Measurements from ENCODE around the gene VDAC1. TPM values are rescaled to one million over a fixed set of nuclear protein-coding genes. Genes with fewer than 3 reads are reported as not detected.

Gene VDAC1
- total and polyA plus RNA-seq, 2 donors from 2014 or later: 148 to 285 TPM

DNA sequence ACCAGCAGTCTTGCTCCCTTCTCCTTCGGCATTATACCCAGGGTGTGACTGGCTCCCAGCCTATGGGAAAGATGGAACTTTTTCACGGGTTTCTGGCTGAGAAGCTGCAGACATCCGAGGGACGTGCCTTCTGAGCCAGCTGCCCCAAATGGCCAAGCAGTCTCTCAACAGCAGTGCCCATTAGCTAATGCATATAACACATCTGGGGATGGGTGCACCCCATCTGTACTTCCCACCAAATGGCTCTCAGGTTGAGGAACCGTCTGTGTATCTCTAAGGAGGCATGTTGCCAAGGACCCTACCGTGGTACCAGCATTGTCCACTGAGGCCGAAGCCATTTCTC is 61.3 kb downstream of the VDAC1 start:
- Histone ChIP-seq H3K36me3 (ENCODE audit: control insufficient read depth in 2 of 3, insufficient read depth in 3 of 3, low read length in 3 of 3) (no peaks in the 10 kb centered on the region), H3K9ac (ENCODE audit: low read length in 3 of 3) (no peak overlapping the region), H3K4me1 (ENCODE audit: control insufficient read depth in 2 of 3, insufficient read depth in 2 of 3, low read depth in 1 of 3, low read length in 3 of 3) (peaks cover 2 to 41% (median 10%) of the 10 kb centered on the region in 3 donors), H3K4me3 (ENCODE audit: low read length in 3 of 3) (no peak overlapping the region), H3K27ac (ENCODE audit: low read depth in 2 of 2, low read length in 2 of 2) (no peak overlapping the region), H3K9me3 (ENCODE audit: control insufficient read depth in 2 of 3, insufficient read depth in 1 of 3, low read length in 3 of 3) (no peaks in the 10 kb centered on the region), H3K27me3 (ENCODE audit: control insufficient read depth, insufficient read depth, low read length) (peaks cover 2% of the 10 kb centered on the region)
- DNase-seq (no peak), FAIRE-seq (no peak)
- TF ChIP-seq, protein P1, sequence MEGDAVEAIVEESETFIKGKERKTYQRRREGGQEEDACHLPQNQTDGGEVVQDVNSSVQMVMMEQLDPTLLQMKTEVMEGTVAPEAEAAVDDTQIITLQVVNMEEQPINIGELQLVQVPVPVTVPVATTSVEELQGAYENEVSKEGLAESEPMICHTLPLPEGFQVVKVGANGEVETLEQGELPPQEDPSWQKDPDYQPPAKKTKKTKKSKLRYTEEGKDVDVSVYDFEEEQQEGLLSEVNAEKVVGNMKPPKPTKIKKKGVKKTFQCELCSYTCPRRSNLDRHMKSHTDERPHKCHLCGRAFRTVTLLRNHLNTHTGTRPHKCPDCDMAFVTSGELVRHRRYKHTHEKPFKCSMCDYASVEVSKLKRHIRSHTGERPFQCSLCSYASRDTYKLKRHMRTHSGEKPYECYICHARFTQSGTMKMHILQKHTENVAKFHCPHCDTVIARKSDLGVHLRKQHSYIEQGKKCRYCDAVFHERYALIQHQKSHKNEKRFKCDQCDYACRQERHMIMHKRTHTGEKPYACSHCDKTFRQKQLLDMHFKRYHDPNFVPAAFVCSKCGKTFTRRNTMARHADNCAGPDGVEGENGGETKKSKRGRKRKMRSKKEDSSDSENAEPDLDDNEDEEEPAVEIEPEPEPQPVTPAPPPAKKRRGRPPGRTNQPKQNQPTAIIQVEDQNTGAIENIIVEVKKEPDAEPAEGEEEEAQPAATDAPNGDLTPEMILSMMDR (IDR thresholded peaks at IDR 0.05; ENCODE audit: borderline replicate concordance, extremely low read depth, insufficient read depth): no peak
- intact Hi-C loops (cut with DNase I): no loop called here

DNA sequence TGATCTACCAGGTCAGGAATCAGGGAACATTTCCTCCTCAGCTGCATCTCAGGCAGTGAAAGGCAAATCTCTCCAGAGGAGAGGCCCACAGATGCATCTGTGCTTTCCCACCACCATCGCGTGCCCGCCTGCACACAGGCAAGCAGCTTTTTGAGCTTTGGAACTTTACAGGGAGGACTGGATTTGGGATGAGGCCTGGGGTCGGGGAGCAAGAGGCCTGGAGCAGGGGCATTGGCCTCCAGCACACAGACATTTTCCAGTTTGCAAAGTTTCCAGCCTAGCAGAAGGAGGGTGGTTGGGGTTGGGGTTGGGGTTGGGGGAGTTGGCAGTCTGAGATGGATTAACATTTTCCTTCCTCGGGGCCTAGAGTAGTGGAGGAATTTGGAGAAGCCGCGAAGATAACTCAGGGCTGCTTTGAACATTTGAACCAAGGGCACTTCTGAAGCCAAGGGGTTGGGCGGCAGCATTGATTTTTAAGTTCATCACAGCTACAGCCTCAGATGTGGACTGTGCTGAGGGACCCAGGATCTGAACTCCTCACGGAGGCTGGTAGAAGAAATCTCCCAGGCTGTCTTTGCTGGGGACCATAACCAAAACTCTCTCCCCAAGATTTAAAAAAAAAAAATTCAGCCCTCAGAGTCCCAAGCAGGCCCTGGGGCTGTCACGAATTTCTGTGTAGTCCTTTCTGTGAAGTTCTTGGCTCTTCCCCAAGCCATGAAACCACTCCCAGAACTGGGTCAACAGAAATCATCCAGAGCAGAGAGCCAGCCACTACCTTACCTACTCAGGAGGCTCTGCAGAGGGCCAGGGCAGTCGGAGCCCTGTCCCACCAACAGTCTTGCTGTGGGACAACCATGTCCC is 61.9 kb downstream of the VDAC1 start:
- peaks cover 2 to 38% (median 6%) of the 10 kb centered on the region in 3 donors for H3K4me1 ChIP-seq (ENCODE audit: control insufficient read depth in 2 of 3, insufficient read depth in 2 of 3, low read depth in 1 of 3, low read length in 3 of 3)
- peaks cover 2% of the 10 kb centered on the region for H3K27me3 ChIP-seq (ENCODE audit: control insufficient read depth, insufficient read depth, low read length)
- H3K27ac ChIP-seq (ENCODE audit: low read depth in 2 of 2, low read length in 2 of 2): no peak overlapping the region
- no peaks in the 10 kb centered on the region for H3K36me3 ChIP-seq (ENCODE audit: control insufficient read depth in 2 of 3, insufficient read depth in 3 of 3, low read length in 3 of 3)
- no peaks in the 10 kb centered on the region for H3K9me3 ChIP-seq (ENCODE audit: control insufficient read depth in 2 of 3, insufficient read depth in 1 of 3, low read length in 3 of 3)
- H3K9ac ChIP-seq (ENCODE audit: low read length in 3 of 3): no peak overlapping the region
- H3K4me3 ChIP-seq (ENCODE audit: low read length in 3 of 3): no peak overlapping the region
- DNase-seq (no peak), FAIRE-seq (no peak)
- intact Hi-C loops (cut with DNase I): no loop called here
- TF ChIP-seq, protein P1 (IDR thresholded peaks at IDR 0.05; ENCODE audit: borderline replicate concordance, extremely low read depth, insufficient read depth): no peak

DNA sequence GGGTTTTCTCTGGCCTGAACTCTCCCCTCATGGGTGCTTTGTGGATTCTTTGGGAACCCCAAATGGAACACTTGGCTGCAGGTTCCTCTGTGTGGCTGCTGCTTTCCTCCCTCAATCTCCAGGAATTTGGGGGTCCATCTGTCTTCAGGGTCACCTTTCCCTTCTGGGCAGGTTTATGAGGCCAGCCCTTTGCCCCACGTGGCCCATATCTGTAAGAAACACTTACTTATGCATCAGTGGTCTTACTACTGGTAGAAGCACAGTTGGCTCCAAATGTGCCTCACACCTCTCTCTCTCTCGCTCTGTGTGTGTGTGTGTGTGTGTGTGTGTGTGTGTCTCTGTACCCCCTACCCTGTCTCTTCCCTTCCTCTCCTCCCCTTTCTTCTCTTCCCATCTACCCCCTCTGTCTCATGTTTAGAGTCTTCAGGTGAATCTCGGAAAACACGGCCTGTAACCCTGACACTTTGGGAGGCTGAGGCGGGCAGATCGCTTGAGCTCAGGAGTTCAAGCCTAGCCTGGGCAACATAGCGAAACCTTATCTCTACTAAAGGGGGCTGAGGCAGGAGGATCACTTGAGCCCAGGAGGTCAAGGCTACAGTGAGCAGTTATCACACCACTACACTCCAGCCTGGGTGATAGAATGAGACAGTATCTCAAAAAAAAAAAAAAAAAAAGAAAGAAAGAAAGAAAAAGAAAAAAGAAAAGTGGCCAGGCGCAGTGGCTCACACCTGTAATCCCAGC is 63.1 kb downstream of the VDAC1 start:
- TF ChIP-seq, protein P1 (IDR thresholded peaks at IDR 0.05; ENCODE audit: borderline replicate concordance, extremely low read depth, insufficient read depth): no peak
- Histone ChIP-seq H3K9ac (ENCODE audit: low read length in 3 of 3) (no peak overlapping the region), H3K27ac (ENCODE audit: low read depth in 2 of 2, low read length in 2 of 2) (no peak overlapping the region), H3K36me3 (ENCODE audit: control insufficient read depth in 2 of 3, insufficient read depth in 3 of 3, low read length in 3 of 3) (no peaks in the 10 kb centered on the region), H3K9me3 (ENCODE audit: control insufficient read depth in 2 of 3, insufficient read depth in 1 of 3, low read length in 3 of 3) (no peaks in the 10 kb centered on the region), H3K4me1 (ENCODE audit: control insufficient read depth in 2 of 3, insufficient read depth in 2 of 3, low read depth in 1 of 3, low read length in 3 of 3) (peaks cover 2 to 26% (median 3%) of the 10 kb centered on the region in 3 donors), H3K27me3 (ENCODE audit: control insufficient read depth, insufficient read depth, low read length) (peaks cover 2% of the 10 kb centered on the region), H3K4me3 (ENCODE audit: low read length in 3 of 3) (no peak overlapping the region)
- FAIRE-seq: no peak
- intact Hi-C loops (cut with DNase I): no loop called here
- no peak for DNase-seq
